ENCODE measurements around the gene TPTE.
"Not testable (repeated sequence)": the region's sequence is repeated elsewhere in the genome, so short reads cannot be mapped to it uniquely, and the experiment has no call there.

The TPTE gene

GRCh38 chr21:10639746-10640145 lies 118.4 kb downstream of the TPTE start:
- H3K4me1 ChIP-seq (ENCODE audit: control insufficient read depth in 5 of 5, insufficient read depth in 5 of 5, low read length in 5 of 5); H3K27ac ChIP-seq (ENCODE audit: low read depth, low read length); H3K36me3 ChIP-seq (ENCODE audit: control insufficient read depth in 5 of 5, insufficient read depth in 5 of 5, low read length in 5 of 5); H3K4me3 ChIP-seq (ENCODE audit: low read depth in 1 of 5, low read length in 5 of 5); H3K27me3 ChIP-seq (ENCODE audit: control insufficient read depth in 5 of 5, insufficient read depth in 4 of 5, low read length in 5 of 5); H3K9ac ChIP-seq (ENCODE audit: low read length in 5 of 5): not testable (repeated sequence)
- peaks cover 6 to 42% (median 30%) of the 10 kb centered on the region in 5 donors for H3K9me3 ChIP-seq (ENCODE audit: control insufficient read depth in 5 of 5, low read length in 5 of 5)

DNA sequence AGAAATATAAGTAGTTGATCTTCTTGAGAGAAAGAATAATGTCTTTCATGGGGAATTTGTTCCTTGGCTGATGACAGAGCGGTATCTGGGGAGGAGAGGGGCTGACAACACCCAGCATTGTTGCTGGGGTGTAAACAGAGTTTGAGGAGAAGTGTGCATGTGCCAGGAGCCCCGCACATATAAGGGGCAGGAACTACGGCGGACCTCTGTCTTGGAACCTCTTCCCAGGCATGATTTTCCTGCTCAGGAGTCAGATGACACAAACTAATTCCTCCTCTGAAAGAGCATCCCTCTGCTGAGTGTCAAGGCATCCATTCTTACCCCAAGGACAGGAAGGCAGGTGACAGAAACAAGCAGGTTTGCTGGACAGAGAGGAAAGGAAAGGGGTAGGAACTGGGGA lies 119.1 kb downstream of the TPTE start:
- Histone ChIP-seq H3K4me3 (ENCODE audit: low read depth in 1 of 5, low read length in 5 of 5) (no peak overlapping the region), H3K9me3 (ENCODE audit: control insufficient read depth in 5 of 5, low read length in 5 of 5) (peaks cover 6 to 47% (median 32%) of the 10 kb centered on the region in 5 donors), H3K4me1 (ENCODE audit: control insufficient read depth in 5 of 5, insufficient read depth in 5 of 5, low read length in 5 of 5) (no peaks in the 10 kb centered on the region), H3K36me3 (ENCODE audit: control insufficient read depth in 5 of 5, insufficient read depth in 5 of 5, low read length in 5 of 5) (no peaks in the 10 kb centered on the region), H3K27me3 (ENCODE audit: control insufficient read depth in 5 of 5, insufficient read depth in 4 of 5, low read length in 5 of 5) (no peaks in the 10 kb centered on the region), H3K9ac (ENCODE audit: low read length in 5 of 5) (no peak overlapping the region), H3K27ac (ENCODE audit: low read depth, low read length) (no peak overlapping the region)

DNA sequence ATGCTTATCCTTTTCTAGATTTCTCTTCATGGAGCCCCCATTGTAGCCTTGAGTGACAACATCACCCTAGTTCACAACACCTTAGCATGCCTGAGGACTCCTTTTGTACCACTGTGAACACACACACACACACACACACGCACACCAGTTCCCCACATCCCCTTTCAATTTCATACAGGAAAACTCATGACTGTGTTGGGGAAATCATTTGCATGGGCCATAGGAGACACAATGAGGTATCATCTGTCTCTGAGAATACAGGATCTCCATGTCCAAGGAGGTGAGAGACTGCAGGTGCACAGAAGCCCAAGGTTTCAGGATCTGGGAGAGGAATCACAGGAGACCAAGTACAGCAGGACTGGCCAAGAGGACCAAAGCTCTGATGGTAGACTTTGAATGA lies 119.7 kb downstream of the TPTE start:
- no peak overlapping the region for H3K4me3 ChIP-seq (ENCODE audit: low read depth in 1 of 5, low read length in 5 of 5)
- H3K9ac ChIP-seq (ENCODE audit: low read length in 5 of 5), result no peak overlapping the region
- H3K36me3 ChIP-seq (ENCODE audit: control insufficient read depth in 5 of 5, insufficient read depth in 5 of 5, low read length in 5 of 5), result no peaks in the 10 kb centered on the region
- H3K27ac ChIP-seq (ENCODE audit: low read depth, low read length), result no peak overlapping the region
- peaks cover 6 to 47% (median 32%) of the 10 kb centered on the region in 5 donors for H3K9me3 ChIP-seq (ENCODE audit: control insufficient read depth in 5 of 5, low read length in 5 of 5)
- H3K27me3 ChIP-seq (ENCODE audit: control insufficient read depth in 5 of 5, insufficient read depth in 4 of 5, low read length in 5 of 5), result no peaks in the 10 kb centered on the region
- no peaks in the 10 kb centered on the region for H3K4me1 ChIP-seq (ENCODE audit: control insufficient read depth in 5 of 5, insufficient read depth in 5 of 5, low read length in 5 of 5)

DNA sequence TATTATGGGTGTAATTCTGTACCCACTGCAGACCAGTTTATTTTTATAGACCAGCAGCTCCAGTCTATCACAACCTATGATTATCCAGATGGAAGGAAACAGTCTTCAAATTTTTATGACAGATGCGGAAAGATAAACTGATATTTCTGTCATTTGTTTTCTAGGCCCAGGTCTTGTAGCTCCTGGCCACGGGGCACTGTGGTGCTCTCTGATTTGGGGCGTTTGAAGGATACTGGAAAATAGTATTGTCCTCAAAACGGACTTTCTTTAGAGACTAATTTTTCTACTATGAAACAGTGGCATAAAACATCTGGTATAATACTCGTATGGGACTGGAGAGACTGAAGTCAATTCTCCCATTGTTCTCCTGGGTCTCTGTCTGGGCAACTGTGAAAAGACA lies 124.3 kb downstream of the TPTE start:
- peaks cover 0 to 39% (median 18%) of the 10 kb centered on the region in 5 donors for H3K9me3 ChIP-seq (ENCODE audit: control insufficient read depth in 5 of 5, low read length in 5 of 5)
- H3K4me1 ChIP-seq (ENCODE audit: control insufficient read depth in 5 of 5, insufficient read depth in 5 of 5, low read length in 5 of 5); H3K27me3 ChIP-seq (ENCODE audit: control insufficient read depth in 5 of 5, insufficient read depth in 4 of 5, low read length in 5 of 5); H3K9ac ChIP-seq (ENCODE audit: low read length in 5 of 5); H3K36me3 ChIP-seq (ENCODE audit: control insufficient read depth in 5 of 5, insufficient read depth in 5 of 5, low read length in 5 of 5); H3K4me3 ChIP-seq (ENCODE audit: low read depth in 1 of 5, low read length in 5 of 5); H3K27ac ChIP-seq (ENCODE audit: low read depth, low read length): not testable (repeated sequence)

GRCh38 chr21:10649350-10650149 lies 128.2 kb downstream of the TPTE start:
- H3K27me3 ChIP-seq (ENCODE audit: control insufficient read depth in 5 of 5, insufficient read depth in 4 of 5, low read length in 5 of 5), result not testable (repeated sequence)
- H3K9me3 ChIP-seq (ENCODE audit: control insufficient read depth in 5 of 5, low read length in 5 of 5), result peaks cover 0 to 26% (median 13%) of the 10 kb centered on the region in 5 donors

DNA sequence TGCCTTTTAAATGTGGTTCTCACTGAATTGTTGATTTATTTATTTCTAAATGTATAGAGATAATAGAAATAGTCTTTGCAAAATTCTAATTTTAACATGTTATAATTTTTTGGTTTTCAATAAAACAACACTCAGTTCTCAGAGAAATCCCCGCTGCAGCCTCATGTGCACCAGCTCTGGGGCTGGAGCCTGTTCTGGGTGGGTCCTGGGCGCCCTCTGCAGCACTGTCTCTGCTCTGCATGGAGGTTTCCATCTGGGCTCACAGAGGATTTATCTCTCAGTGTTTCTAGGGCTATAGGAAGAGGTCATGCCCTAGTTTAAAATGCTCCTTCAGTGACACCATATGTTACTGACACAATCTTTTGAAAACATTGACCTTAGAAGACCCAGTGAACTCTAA lies 128.9 kb downstream of the TPTE start:
- not testable (repeated sequence) for H3K27me3 ChIP-seq (ENCODE audit: control insufficient read depth in 5 of 5, insufficient read depth in 4 of 5, low read length in 5 of 5); H3K27ac ChIP-seq (ENCODE audit: low read depth, low read length); H3K9ac ChIP-seq (ENCODE audit: low read length in 5 of 5); H3K4me3 ChIP-seq (ENCODE audit: low read depth in 1 of 5, low read length in 5 of 5); H3K36me3 ChIP-seq (ENCODE audit: control insufficient read depth in 5 of 5, insufficient read depth in 5 of 5, low read length in 5 of 5); H3K4me1 ChIP-seq (ENCODE audit: control insufficient read depth in 5 of 5, insufficient read depth in 5 of 5, low read length in 5 of 5)
- H3K9me3 ChIP-seq (ENCODE audit: control insufficient read depth in 5 of 5, low read length in 5 of 5), result peaks cover 0 to 20% (median 10%) of the 10 kb centered on the region in 5 donors

More at GRCh38 chr21:10649350-10650149, 128.2 kb downstream of the TPTE start:
- H3K36me3 ChIP-seq (ENCODE audit: control insufficient read depth in 5 of 5, insufficient read depth in 5 of 5, low read length in 5 of 5); H3K4me1 ChIP-seq (ENCODE audit: control insufficient read depth in 5 of 5, insufficient read depth in 5 of 5, low read length in 5 of 5); H3K9ac ChIP-seq (ENCODE audit: low read length in 5 of 5); H3K27ac ChIP-seq (ENCODE audit: low read depth, low read length): not testable (repeated sequence)
- peak overlapping the region in 1 of 5 donors; percentile 4 for H3K4me3 ChIP-seq (ENCODE audit: low read depth in 1 of 5, low read length in 5 of 5)
